GM12875 (cell line): ENCODE measurements around the gene MDH2.
"Not testable (repeated sequence)": the region's sequence is repeated elsewhere in the genome, so short reads cannot be mapped to it uniquely, and the experiment has no call there.

Experiments
- H3K4me3 ChIP-seq: one replicate; pipeline ENCODE4 v1.5.1; 2011; ENCODE audit warnings: low read depth, low read length, control low read depth
- CTCF ChIP-seq: IDR thresholded peaks from 2 replicates; pipeline ENCODE4 v1.5.1; 2011; ENCODE audit warnings: low read depth, mild to moderate bottlenecking, control low read depth, inconsistent platforms, low read length, moderate library complexity, borderline replicate concordance; ENCODE audit not compliant: insufficient read depth

Gene MDH2

GRCh38 chr7:76089865-76090475 lies 42.1 kb downstream of the MDH2 start:
- TF ChIP-seq CTCF = no peak
- no peak overlapping the region for H3K4me3 ChIP-seq

GRCh38 chr7:76091506-76091905 lies 43.6 kb downstream of the MDH2 start:
- H3K4me3 ChIP-seq = no peak overlapping the region
- no peak for TF ChIP-seq CTCF

GRCh38 chr7:76093531-76093930 lies 45.6 kb downstream of the MDH2 start:
- not testable (repeated sequence) for H3K4me3 ChIP-seq

- not testable (repeated sequence) for H3K4me3 ChIP-seq
Measured at GRCh38 chr7:76094326-76094725, 46.4 kb downstream of the MDH2 start.

GRCh38 chr7:76095908-76096307 lies 48.0 kb downstream of the MDH2 start:
- TF ChIP-seq CTCF = no peak
- no peak overlapping the region for H3K4me3 ChIP-seq

GRCh38 chr7:76101693-76102437 lies 54.0 kb downstream of the MDH2 start:
- not testable (repeated sequence) for H3K4me3 ChIP-seq

- H3K4me3 ChIP-seq = not testable (repeated sequence)
Measured at GRCh38 chr7:76103788-76104187, 55.9 kb downstream of the MDH2 start.

GRCh38 chr7:76106130-76106529 lies 58.2 kb downstream of the MDH2 start:
- H3K4me3 ChIP-seq = not testable (repeated sequence)

- no peak for TF ChIP-seq CTCF
- H3K4me3 ChIP-seq = no peak overlapping the region
Measured at GRCh38 chr7:76106893-76107292, 59.0 kb downstream of the MDH2 start.

- no peak for TF ChIP-seq CTCF
- H3K4me3 ChIP-seq = no peak overlapping the region
Measured at GRCh38 chr7:76108540-76109233, 60.8 kb downstream of the MDH2 start.

- H3K4me3 ChIP-seq = not testable (repeated sequence)
Measured at GRCh38 chr7:76113042-76113630, 65.2 kb downstream of the MDH2 start.

GRCh38 chr7:76114742-76115141 lies 66.8 kb downstream of the MDH2 start:
- not testable (repeated sequence) for H3K4me3 ChIP-seq
